HG02678 (cell line): ENCODE measurements around the gene EIPR1.
"Not testable (repeated sequence)": the region's sequence is repeated elsewhere in the genome, so short reads cannot be mapped to it uniquely, and the experiment has no call there.

Experiments used
- ATAC-seq: cut with Tn5 transposase; IDR thresholded peaks from one replicate; pipeline ENCODE4 v1.9.1; 2021; ENCODE audit warnings: mild to moderate bottlenecking, moderate library complexity; ENCODE audit not compliant: unreplicated experiment

The EIPR1 gene

DNA sequence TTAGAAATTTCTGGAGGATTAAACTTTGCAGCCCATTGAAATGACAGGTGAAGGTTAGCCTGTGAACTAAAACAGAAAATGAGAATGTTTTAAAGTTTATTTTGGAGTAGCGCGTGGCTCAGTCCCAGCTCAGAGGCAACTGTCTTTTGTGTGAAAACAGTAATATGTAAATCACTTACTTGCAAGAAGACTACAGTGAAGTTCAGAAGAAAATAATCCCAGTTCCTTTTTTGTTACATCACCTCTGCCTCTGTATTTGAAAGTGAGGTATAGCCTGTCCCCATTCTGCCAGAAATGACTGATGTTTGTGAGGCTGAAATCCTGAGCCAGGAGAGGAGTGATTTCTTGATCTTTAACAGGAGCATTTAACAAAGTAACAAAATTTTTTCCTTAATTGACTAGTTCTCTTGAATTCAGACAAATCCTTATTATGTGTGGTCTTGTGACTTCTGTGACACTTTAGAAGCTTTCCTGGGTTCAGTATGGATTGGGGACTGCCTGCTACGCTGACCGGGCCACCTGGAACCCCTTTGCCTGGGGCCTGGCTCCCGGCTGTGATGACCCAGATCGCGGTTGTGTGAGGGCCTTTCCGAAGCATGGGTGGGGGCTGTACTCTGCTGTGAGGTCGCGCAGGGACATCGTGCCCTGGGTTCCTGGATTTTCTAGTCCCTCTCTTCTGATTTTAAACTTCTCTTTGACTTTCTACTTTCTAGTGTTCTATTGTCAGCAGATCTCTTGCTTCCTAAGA lies 26.1 kb upstream of the EIPR1 start:
- ATAC-seq: peak; percentile 99

DNA sequence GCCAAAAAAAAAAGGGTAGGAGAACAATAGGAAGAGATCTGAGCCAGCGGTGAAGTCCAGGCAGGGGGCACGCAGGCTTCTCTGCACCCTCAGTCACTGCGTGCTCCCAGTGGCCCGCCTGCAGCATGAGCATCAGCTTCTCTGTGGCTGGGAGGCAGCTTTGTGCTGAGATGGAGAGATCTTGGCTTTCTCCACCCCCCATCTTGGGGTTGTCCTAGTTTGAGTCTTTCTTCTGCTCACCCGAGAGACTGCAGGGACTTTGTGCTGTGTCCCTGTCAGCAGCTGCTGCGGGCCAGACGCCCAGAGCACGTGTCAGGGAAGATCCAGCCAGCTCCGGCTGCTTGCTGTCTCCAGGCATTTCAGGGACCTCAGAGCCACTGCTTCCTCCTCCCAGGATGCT lies 22.2 kb upstream of the EIPR1 start:
- ATAC-seq: no peak

DNA sequence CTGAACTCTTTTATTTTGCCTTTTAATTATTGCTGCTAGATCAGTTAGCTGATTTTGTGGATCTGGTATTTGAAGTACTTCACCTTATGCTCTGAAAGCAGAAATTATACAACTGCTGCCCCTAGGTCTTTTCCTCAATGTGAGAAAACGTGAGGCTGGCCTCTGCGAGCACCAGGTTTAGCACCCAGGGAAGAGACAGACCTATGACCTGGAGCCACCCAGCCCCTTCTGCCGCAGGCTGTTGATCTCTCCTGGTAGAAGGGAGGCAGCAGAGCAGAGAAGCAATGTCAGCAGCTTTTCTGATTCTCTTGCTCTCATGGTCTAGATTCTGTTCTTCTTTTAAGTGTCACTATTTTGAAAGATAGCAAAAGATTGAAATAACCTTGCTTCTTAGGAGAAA lies 21.8 kb upstream of the EIPR1 start:
- no peak for ATAC-seq

DNA sequence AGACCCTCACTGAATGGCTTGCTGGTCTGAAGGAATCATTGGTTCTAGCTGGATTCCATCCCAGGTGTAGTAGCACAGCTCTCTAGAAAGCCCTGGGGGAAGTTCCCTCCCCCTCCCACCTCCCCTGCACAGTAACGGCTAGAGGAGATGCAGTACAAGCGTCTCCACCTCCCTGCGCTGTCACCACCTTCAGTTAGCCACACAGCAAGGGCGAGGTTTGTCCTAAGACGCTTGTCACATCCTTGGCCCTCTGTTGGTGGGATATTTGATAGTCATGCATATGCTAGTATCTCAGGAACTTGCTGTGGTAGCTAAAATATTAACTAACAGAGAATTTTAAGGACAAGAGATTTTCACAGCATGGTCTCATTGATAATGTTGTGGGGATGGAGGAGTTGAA lies 21.2 kb upstream of the EIPR1 start:
- ATAC-seq: no peak

DNA sequence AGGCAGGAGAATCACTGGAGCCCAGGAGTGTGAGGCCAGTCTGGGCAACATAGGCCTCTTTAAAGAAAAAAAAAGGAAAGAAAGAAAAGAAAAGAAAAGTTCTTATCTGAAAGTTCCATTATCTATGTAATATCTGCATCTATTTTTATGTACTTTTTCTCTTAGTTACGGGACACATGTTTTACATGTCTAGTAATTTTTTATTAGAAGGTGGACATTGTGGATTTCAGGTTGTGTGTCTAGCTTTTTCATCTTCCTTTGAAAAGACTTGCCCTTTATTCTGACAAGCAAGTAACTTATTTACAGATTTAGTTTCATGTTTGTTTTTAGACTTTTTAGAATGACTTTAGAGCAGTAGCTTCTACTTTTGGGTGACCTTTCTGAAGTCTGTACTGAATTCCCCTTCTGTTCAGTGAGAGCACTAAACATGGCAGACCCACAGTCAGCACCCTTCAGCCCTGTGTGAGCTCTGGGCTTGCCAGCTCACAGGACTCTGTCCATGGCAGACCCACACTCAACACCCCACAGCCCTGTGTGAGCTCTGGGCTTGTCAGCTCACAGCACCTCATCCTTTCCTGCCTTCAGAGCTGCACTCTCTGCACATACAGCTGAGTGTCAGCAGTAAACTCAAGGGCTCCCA lies 19.4 kb upstream of the EIPR1 start:
- ATAC-seq: peak; percentile 72

DNA sequence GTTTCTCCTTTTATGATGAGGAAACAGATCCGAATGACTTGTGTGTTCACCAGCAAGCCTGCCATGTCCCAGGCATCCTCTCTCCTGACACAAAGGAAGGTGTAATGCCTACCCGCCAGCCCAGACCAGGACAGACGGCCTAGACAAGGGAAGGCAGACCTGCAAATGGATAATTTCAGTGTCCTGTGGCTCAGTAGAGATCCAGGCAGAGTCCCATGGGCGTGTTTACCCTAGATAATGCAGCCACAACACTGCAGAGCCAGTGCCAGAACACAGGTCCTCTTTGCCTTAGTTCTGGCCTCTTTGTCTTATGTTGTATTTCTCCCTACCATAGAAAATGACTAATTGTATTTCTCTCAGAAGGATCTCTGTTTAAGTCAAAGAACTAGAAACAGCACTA lies 14.6 kb upstream of the EIPR1 start:
- no peak for ATAC-seq

DNA sequence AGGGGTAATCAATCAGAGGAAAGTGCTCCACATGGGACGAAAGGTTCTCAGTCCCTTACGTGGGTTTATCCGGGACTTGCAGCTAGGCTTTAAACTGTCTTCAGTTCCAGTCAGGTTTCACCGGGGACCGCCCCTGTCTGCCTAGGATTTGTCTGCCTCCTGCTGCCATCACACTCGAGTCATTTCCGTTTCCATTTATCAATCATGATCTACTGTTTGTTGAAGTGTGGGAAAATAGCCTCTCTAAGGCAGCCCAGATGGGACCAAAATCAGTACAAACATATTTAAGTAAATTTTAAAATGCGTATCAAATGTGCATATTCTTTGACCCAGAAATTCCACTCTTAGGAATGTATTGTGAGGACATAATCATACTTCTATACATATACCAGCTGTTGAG lies 12.4 kb upstream of the EIPR1 start:
- ATAC-seq: no peak

DNA sequence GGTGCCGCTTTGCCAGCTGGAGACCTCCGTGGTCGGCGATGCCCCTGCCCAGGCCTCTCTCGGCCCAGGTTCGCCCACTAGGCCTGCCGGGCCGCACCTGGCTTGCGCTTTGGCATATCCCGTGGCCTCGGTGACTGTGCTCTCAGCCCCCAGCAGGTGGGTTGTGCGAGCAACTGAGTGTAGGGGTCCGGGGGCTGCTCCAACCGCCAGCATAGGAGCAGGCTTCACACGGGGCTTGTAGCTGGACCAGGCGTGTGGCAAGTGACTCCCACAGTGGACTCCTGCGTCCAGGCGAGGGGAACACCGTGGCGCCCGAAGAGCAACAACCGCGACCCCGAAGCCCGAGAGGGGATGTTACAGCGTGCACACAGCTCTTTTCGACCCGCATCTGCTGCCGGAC lies 11.6 kb upstream of the EIPR1 start:
- no peak for ATAC-seq

DNA sequence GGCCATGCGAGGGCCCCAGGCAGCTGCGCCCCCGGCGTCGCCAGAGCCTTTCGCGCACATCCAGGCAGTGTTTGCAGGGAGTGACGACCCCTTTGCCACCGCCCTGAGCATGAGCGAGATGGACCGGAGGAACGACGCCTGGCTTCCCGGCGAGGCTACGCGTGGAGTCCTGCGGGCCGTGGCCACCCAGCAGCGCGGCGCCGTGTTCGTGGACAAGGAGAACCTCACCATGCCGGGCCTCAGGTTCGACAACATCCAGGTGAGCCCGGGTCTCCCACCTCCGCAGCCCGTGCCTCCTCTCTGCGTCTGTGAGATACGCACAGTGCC lies 10.8 kb upstream of the EIPR1 start:
- ATAC-seq: no peak

DNA sequence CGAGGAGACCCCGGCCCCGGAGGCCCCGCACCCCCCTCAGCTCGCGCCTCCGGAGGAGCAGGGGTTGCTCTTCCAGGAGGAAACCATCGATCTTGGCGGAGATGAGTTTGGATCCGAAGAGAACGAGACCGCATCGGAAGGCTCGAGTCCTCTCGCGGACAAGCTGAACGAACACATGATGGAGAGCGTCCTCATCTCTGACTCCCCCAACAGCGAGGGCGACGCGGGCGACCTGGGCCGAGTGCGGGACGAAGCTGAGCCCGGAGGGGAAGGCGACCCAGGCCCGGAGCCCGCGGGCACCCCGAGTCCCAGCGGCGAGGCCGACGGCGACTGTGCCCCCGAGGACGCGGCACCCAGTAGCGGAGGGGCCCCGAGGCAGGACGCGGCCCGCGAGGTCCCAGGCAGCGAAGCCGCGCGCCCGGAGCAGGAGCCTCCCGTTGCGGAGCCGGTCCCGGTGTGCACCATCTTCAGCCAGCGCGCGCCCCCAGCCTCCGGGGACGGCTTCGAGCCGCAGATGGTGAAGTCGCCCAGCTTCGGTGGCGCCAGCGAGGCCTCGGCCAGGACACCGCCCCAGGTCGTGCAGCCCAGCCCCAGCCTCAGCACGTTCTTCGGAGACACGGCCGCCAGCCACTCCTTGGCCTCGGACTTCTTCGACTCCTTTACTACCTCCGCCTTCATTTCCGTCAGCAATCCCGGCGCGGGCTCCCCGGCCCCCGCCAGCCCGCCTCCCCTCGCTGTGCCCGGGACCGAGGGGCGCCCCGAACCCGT lies 10.2 kb upstream of the EIPR1 start:
- no peak for ATAC-seq

DNA sequence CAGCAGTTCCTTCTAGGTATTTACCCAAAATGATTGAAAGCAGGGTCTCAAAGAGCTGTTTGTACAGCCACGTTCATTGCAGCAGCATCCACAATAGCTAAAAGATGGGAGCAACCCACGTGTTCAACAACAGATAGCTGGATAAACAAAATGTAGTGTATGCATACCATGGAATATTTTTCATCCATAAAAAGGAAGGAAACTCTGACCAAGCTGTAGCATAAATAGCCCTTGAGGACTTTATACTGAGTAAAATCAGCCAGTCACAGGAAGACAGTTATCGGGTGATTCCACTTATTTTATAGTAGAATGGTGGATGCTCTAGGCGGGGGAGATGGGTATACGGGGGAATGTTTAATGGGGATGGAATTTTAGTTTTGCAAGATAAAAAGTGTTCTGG lies 9.4 kb upstream of the EIPR1 start:
- ATAC-seq: no peak

DNA sequence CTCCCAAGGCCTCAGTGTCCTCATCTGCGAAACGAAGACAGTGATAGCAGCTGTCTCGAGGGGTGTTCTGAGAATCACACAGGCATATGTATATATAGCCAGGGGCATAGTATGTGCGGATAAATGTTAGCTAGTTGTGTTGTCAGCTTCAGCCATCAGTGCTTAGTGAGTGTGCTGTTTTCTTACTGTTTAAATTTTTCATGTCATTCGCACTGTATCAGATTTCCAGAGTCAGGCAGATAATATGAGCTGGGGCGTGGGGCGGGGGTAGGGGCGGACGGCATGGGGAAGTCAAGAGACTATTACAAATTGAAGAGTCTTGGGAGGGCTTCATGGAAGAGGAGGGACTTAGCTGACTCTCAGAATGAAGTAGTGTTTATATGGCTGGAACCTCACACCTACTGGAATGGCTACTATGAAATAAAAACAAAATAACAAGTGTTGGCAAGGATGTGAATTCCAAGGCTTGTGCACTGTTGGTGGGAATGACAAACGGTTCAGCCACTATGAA lies 8.9 kb upstream of the EIPR1 start:
- no peak for ATAC-seq

DNA sequence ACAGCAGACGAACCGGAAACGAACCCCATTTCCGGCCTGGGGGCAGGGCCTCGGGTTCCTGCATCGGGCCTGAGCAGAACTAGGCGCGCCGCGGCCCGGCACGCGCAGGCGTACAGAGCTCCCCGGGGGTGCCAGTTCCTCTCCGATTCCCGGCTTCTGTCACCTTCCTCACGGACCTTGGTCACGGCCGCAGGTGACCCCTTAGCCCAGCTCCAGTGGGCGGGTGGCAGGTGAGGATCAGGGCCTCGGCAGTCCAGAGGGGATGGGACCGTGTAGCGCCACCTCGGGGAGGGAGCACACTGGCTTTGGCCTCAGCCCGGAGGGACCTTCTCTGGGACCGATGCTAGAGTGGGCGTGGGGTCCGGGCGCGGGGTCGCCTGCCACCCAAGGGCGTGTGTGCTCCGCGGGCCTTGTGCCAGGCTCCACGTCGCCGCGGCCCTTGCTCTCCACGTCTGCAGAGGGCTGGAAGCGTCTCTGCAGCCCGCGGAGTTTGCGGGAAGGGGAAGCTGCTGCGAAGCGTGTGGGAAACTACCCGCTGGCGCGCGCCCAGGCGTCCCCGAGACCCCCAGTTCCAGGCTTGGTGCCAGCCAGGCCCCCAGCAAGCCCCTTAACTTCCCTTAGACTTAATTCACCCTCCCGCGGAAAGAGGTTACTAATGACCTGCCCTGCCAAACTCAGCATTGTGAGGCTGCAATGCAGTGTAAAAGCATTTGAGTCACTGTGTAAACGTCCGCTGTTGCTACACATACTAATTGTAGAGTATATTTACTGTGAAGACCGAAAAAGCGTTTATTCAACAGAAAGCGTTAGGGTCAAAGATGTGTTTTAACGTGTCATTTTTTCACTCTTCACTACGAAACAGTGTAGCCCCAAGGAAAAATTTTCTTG lies 2.3 kb upstream of the EIPR1 start, which contains the start of gene TRAPPC12:
TSS of gene TRAPPC12 (plus strand) at position 48 of the 888 bp plus-strand sequence. CDS start 7,930 bp downstream, outside the sequence.
- ATAC-seq: peak; percentile 76

DNA sequence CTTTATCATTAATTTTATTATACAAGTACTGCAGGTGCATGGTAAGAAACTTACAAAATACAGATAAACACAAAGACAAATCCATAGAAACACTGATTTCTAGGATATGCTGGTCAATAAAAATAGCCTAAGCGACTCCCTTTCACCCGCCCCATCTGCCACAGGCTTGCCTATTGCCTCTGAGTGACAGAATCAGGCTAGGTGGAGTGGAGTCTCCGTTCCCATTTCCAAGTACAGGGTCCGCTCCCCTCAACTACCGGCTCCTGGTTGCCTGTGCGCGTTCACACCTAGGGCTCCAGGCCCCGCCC lies 1.7 kb upstream of the EIPR1 start:
- no peak for ATAC-seq

DNA sequence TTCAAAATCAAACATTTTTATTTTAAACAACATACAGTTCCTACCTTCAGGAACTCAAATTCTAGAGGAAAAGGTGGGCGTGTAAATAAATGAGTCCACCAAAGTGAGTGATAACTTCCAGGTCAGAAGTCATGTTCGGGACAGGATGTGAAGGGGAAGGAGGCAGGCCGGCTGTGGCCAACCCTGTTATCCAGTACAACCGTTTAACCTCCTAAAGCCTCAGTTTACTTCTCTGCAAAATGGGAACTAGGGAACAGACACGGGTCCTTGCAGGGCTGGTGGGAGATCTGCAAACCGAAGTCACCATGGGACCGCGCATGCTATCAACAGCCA lies 373 bp downstream of the EIPR1 start:
- ATAC-seq: peak; percentile 5

DNA sequence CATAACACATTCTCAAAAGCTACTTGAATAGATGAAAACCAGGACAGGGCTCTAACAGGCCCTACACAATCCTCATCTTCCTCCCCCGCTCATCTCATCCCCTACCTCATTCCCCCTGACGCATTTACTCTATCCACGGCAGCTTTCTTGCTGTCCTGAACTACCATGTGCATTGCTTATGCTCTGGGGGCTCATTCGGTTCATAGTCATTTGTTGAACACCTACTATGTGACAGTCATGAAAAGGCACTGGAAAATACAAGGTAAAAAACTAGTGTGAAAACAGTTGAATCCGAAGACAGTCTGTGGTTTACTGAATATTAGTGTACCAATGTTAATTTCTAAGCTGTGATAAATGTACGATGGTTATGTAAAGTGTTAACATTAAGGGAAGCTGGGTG lies 797 bp downstream of the EIPR1 start:
- no peak for ATAC-seq

DNA sequence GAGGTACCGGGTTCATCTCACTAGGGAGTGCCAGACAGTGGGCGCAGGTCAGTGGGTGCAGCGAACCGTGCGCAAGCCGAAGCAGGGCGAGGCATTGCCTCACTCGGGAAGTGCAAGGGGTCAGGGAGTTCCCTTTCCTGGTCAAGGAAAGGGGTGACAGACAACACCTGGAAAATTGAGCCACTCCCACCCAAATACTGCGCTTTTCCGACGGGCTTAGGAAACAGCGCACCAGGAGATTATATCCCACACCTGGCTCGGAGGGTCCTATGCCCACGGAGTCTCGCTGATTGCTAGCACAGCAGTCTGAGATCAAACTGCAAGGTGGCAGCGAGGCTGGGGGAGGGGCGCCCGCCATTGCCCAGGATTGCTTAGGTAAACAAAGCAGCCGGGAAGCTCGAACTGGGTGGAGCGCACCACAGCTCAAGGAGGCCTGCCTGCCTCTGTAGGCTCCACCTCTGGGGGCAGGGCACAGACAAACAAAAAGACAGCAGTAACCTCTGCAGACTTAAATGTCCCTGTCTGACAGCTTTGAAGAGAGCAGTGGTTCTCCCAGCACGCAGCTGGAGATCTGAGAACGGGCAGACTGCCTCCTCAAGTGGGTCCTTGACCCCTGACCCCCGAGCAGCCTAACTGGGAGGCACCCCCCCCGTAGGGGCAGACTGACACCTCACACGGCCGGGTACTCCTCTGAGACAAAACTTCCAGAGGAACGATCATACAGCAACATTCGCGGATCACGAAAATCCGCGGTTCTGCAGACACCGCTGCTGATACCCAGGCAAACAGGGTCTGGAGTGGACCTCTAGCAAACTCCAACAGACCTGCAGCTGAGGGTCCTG lies 8.1 kb downstream of the EIPR1 start:
- ATAC-seq: not testable (repeated sequence)

DNA sequence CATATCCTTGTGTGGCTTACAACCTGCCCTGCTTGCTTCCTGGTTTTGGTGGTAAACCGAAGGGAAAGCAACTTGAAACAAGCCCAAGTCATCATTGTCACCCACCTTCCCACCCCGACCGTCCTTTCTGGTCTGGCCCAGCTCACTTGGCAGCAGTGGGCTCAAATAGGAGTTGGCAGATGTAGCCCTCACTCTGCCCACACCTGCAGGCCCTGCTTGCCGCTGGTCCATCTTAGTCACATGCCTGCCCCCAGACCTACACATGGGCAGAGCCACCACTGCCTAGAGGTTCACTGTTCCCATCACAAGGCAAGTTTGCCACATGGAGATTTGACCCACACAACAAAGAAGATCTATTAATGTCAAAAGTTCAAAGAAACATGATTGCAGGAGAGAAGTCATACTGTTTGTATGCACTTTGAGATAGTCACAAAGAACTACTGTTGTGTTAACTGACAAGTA lies 9.3 kb downstream of the EIPR1 start:
- ATAC-seq: no peak

DNA sequence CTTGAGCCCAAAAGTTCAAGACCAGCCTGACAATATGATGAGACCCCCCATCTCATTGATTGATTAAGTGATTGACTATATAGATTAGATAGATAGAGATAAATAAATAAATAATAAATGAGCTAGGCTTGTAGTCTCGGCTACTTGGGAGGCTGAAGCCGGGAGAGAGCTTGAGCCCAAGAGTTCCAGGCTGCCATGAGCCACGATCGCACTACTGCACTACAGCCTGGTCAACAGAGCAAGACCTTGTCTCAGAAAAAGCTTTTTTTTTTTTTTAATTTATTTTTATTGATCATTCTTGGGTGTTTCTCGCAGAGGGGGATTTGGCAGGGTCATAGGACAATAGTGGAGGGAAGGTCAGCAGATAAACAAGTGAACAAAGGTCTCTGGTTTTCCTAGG lies 12.4 kb downstream of the EIPR1 start:
- ATAC-seq: no peak
